HCT116 (cell line): ENCODE results near the gene KAT5. TPM values are rescaled to one million over a fixed set of nuclear protein-coding genes. Genes with fewer than 3 reads are reported as not detected.
"Not testable (repeated sequence)": the region's sequence is repeated elsewhere in the genome, so short reads cannot be mapped to it uniquely, and the experiment has no call there.

Experiments used
- ATAC-seq: fragments of 200-7000 bp; cut with Tn5 transposase; 2 replicates; pipeline ENCODE4 v1.9.1; 2020; ENCODE audit warnings: mild to moderate bottlenecking, moderate library complexity
- BruUV-seq: library from RNA; stranded (reverse); fragments of 400-500 nt; replicated peaks from 2 replicates; lab custom pipeline; 2021; lab: Mats Ljungman, UMichigan
- CTCF ChIA-PET: fragments of 300-600 bp; sonication (Branson Sonifier 250); formaldehyde crosslinking; loops from one replicate; lab custom pipeline; 2021; ENCODE audit warnings: antibody characterized with exemption; lab: Charles Lee
- POLR2A ChIA-PET: fragments of 300-600, 350-600 bp; sonication (Branson Sonifier 250); formaldehyde crosslinking; loops from one replicate; lab custom pipeline; 2021; ENCODE audit warnings: antibody characterized with exemption; lab: Charles Lee
- RAD21 ChIA-PET, 2 experiments: fragments of 300-600 bp; sonication (Branson Sonifier 250); formaldehyde crosslinking; loops; one replicate each; lab custom pipeline; 2023; ENCODE audit warnings: low total read pairs in 2 of 2; ENCODE audit not compliant: uncharacterized antibody in 2 of 2, unreplicated experiment in 2 of 2, low non-redundant PET in 1 of 2; lab: Charles Lee
- DNase-seq: peaks from one replicate; pipeline ENCODE4 v3.0.0-alpha.2; 2010; ENCODE audit warnings: low read depth, low spot score
- H2AFZ ChIP-seq: fragments of 200-600 bp; shearing (Covaris generic), sonication (generic); 2 replicates; pipeline ENCODE4 v1.6.1; 2017; ENCODE audit warnings: low read depth, mixed run types, mixed read lengths, antibody characterized with exemption, low read length; ENCODE audit not compliant: poor library complexity, severe bottlenecking
- H3K27ac ChIP-seq: 2 replicates; pipeline ENCODE4 v1.5.1; 2012; ENCODE audit warnings: low read depth, low read length
- H3K27me3 ChIP-seq: fragments of 200-600 bp; sonication (generic); 2 replicates; pipeline ENCODE4 v1.6.1; 2016; ENCODE audit warnings: mixed run types, low read length, mixed read lengths; ENCODE audit not compliant: insufficient read depth
- H3K36me3 ChIP-seq, 2 experiments: fragments of 200-500 bp in 1 of 2; fragments of 200-600 bp in 1 of 2; sonication (Bioruptor generic) in 1 of 2; sonication (generic) in 1 of 2; 2 replicates each; pipeline versions ENCODE4 v1.5.1 to v1.6.1; 2014 to 2016; ENCODE audit warnings: low read length in 2 of 2, inconsistent platforms in 1 of 2, mixed read lengths in 1 of 2, mixed run types in 1 of 2; ENCODE audit not compliant: insufficient read depth in 2 of 2, control insufficient read depth in 1 of 2
- H3K4me1 ChIP-seq, 2 experiments: fragments of 200-600 bp in 1 of 2; sonication (generic) in 1 of 2; 2 replicates each; pipeline versions ENCODE4 v1.5.1 to v1.6.1; 2012 to 2017; ENCODE audit warnings: low read length in 2 of 2, inconsistent platforms in 1 of 2, mild to moderate bottlenecking in 1 of 2, mixed read lengths in 1 of 2, mixed run types in 1 of 2, moderate library complexity in 1 of 2; ENCODE audit not compliant: insufficient read depth in 2 of 2, control insufficient read depth in 1 of 2
- H3K4me2 ChIP-seq: fragments of 200-600 bp; sonication (generic); 2 replicates; pipeline ENCODE4 v1.6.1; 2017; ENCODE audit warnings: mixed run types, low read length, mixed read lengths
- H3K4me3 ChIP-seq, 2 experiments: fragments of 200-600 bp in 1 of 2; sonication (generic) in 1 of 2; replicated peaks in 1 of 2; 2 replicates each; pipeline ENCODE4 v1.5.1; 2011 to 2016; ENCODE audit warnings: low read length in 2 of 2, control low read depth in 1 of 2, low read depth in 1 of 2, mild to moderate bottlenecking in 1 of 2, mixed read lengths in 1 of 2, mixed run types in 1 of 2
- H3K79me2 ChIP-seq: fragments of 200-600 bp; sonication (generic); 2 replicates; pipeline ENCODE4 v1.6.1; 2017; ENCODE audit warnings: mild to moderate bottlenecking, mixed run types, low read length, moderate library complexity, mixed read lengths; ENCODE audit not compliant: insufficient read depth
- H3K9ac ChIP-seq: fragments of 200-600 bp; sonication (generic); 2 replicates; pipeline ENCODE4 v1.6.1; 2016; ENCODE audit warnings: low read length, mixed read lengths
- H3K9me2 ChIP-seq: fragments of 200-600 bp; sonication (generic), shearing (Covaris generic); 2 replicates; pipeline ENCODE4 v1.6.1; 2017; ENCODE audit warnings: mixed run types, mild to moderate bottlenecking, moderate library complexity; ENCODE audit not compliant: insufficient read depth
- H3K9me3 ChIP-seq, 2 experiments: fragments of 200-500 bp in 1 of 2; fragments of 200-600 bp in 1 of 2; sonication (Bioruptor generic) in 1 of 2; sonication (generic) in 1 of 2; 2 replicates each; pipeline ENCODE4 v1.6.1; 2014 to 2017; ENCODE audit warnings: low read length in 2 of 2, mixed read lengths in 2 of 2, inconsistent platforms in 1 of 2, low read depth in 1 of 2, mild to moderate bottlenecking in 1 of 2, mixed run types in 1 of 2, moderate library complexity in 1 of 2; ENCODE audit not compliant: control insufficient read depth in 1 of 2, insufficient read depth in 1 of 2
- H4K20me1 ChIP-seq: fragments of 200-600 bp; sonication (generic), shearing (Covaris generic); 2 replicates; pipeline ENCODE4 v1.6.1; 2017; ENCODE audit warnings: mixed run types, mild to moderate bottlenecking, moderate library complexity; ENCODE audit not compliant: insufficient read depth
- JUND ChIP-seq: IDR thresholded peaks from 2 replicates; pipeline ENCODE4 v1.6.1; 2012
- POLR2AphosphoS5 ChIP-seq: IDR thresholded peaks from 2 replicates; pipeline ENCODE4 v1.6.1; 2011; ENCODE audit warnings: mild to moderate bottlenecking, low read depth, low read length, moderate library complexity
- intact Hi-C: fragments of 100-400 bp; cut with micrococcal nuclease; formaldehyde crosslinking; loops from 2 replicates; pipeline ENCODE4 v1.10.0; 2022
- total RNA-seq: library from RNA; stranded (reverse); gene quantifications from one replicate; pipeline ENCODE4 v1.2.1, GENCODE V29; 2021; ENCODE audit not compliant: unreplicated experiment
- TF ChIP-seq, protein P1 (sequence below): IDR thresholded peaks from 2 replicates; pipeline ENCODE4 v1.6.1; 2012; ENCODE audit warnings: low read depth
- TF ChIP-seq, protein P2 (sequence below), 3 experiments: fragments of 200-600 bp in 1 of 3; sonication (generic) in 1 of 3; IDR thresholded peaks in 2 of 3; conservative IDR thresholded peaks in 1 of 3; 2 replicates each; pipeline ENCODE4 v1.5.1; 2012 to 2017; ENCODE audit warnings: low read depth in 2 of 3, low read length in 2 of 3, antibody characterized with exemption in 1 of 3, borderline replicate concordance in 1 of 3, control low read depth in 1 of 3, mild to moderate bottlenecking in 1 of 3, mixed read lengths in 1 of 3, mixed run types in 1 of 3, moderate library complexity in 1 of 3; ENCODE audit not compliant: insufficient read depth in 1 of 3

KAT5 gene
- total RNA-seq, 1 experiment from 2014 or later: 78.7 TPM

DNA sequence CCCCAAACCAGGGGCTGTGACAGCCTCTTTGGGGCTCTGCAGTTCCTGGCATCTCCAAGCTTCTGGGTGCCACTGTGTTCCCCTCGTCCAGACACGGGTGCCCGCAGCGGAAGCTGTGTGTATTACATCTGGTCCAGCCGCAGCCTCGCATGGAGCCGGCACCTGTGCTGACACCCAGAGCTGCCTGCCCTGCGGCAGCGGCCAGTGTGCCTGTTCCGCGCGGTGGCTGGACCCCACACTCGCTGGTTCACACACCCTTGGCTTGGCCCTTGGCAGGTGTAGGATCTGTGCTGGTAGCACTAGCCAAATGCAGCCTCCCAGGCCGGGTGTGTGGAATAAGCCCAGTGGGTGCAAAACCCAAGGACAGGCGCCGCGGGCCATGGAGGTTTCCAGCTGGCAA, 33.0 kb downstream of the KAT5 start:
- no peak overlapping the region for H3K9ac ChIP-seq
- no peaks in the 10 kb centered on the region for H3K9me3 ChIP-seq
- no peak overlapping the region for H3K27ac ChIP-seq
- ATAC-seq (no peak), DNase-seq (no peak)
- peaks cover 0 to 12% of the 10 kb centered on the region in 2 experiments; a peak in 2 of 4 replicates for H3K4me1 ChIP-seq
- no peak for TF ChIP-seq POLR2AphosphoS5
- TF ChIP-seq, protein P1, sequence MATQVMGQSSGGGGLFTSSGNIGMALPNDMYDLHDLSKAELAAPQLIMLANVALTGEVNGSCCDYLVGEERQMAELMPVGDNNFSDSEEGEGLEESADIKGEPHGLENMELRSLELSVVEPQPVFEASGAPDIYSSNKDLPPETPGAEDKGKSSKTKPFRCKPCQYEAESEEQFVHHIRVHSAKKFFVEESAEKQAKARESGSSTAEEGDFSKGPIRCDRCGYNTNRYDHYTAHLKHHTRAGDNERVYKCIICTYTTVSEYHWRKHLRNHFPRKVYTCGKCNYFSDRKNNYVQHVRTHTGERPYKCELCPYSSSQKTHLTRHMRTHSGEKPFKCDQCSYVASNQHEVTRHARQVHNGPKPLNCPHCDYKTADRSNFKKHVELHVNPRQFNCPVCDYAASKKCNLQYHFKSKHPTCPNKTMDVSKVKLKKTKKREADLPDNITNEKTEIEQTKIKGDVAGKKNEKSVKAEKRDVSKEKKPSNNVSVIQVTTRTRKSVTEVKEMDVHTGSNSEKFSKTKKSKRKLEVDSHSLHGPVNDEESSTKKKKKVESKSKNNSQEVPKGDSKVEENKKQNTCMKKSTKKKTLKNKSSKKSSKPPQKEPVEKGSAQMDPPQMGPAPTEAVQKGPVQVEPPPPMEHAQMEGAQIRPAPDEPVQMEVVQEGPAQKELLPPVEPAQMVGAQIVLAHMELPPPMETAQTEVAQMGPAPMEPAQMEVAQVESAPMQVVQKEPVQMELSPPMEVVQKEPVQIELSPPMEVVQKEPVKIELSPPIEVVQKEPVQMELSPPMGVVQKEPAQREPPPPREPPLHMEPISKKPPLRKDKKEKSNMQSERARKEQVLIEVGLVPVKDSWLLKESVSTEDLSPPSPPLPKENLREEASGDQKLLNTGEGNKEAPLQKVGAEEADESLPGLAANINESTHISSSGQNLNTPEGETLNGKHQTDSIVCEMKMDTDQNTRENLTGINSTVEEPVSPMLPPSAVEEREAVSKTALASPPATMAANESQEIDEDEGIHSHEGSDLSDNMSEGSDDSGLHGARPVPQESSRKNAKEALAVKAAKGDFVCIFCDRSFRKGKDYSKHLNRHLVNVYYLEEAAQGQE: no peak
- TF ChIP-seq JUND: no peak
- TF ChIP-seq, protein P2, sequence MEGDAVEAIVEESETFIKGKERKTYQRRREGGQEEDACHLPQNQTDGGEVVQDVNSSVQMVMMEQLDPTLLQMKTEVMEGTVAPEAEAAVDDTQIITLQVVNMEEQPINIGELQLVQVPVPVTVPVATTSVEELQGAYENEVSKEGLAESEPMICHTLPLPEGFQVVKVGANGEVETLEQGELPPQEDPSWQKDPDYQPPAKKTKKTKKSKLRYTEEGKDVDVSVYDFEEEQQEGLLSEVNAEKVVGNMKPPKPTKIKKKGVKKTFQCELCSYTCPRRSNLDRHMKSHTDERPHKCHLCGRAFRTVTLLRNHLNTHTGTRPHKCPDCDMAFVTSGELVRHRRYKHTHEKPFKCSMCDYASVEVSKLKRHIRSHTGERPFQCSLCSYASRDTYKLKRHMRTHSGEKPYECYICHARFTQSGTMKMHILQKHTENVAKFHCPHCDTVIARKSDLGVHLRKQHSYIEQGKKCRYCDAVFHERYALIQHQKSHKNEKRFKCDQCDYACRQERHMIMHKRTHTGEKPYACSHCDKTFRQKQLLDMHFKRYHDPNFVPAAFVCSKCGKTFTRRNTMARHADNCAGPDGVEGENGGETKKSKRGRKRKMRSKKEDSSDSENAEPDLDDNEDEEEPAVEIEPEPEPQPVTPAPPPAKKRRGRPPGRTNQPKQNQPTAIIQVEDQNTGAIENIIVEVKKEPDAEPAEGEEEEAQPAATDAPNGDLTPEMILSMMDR (IDR thresholded peaks at IDR 0.05 in 2 of 3, conservative IDR thresholded peaks at IDR 0.05 in 1 of 3; ENCODE audit: borderline replicate concordance in 1 of 3, insufficient read depth in 1 of 3, low read depth in 2 of 3, low read length in 2 of 3): no peak
- BruUV-seq: no TSS peak
- H3K9me2 ChIP-seq: no peaks in the 10 kb centered on the region
- H3K36me3 ChIP-seq: no peaks in the 10 kb centered on the region
- RAD21 ChIA-PET: interaction anchor here (0.7 to 0.9 kb wide), 2 partner anchors 29 to 323 kb away, joined by 4 read pairs; no protein-coding TSS in a partner anchor
- CTCF ChIA-PET: interaction anchor here (0.7 to 2.0 kb wide), 12 partner anchors 10 to 241 kb away, joined by 3 to 8 read pairs (median 4); partner anchors contain the start of genes AP5B1, FIBP, KAT5 and RNASEH2C
- intact Hi-C loops: no loop called here
- POLR2A ChIA-PET: no interaction called here
- no peaks in the 10 kb centered on the region; the same call in 1 of the 2 replicates for H3K27me3 ChIP-seq
- H3K4me3 ChIP-seq: no peak overlapping the region
- H3K4me2 ChIP-seq: no peak overlapping the region
- H3K79me2 ChIP-seq: no peaks in the 10 kb centered on the region
- no peak overlapping the region for H2AFZ ChIP-seq
- H4K20me1 ChIP-seq: no peaks in the 10 kb centered on the region

DNA sequence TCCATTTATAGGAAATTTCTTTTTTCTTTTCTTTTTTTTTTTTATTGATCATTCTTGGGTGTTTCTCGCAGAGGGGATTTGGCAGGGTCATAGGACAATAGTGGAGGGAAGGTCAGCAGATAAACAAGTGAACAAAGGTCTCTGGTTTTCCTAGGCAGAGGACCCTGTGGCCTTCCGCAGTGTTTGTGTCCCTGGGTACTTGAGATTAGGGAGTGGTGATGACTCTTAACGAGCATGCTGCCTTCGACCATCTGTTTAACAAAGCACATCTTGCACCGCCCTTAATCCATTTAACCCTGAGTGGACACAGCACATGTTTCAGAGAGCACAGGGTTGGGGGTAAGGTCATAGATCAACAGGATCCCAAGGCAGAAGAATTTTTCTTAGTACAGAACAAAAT, 50.1 kb downstream of the KAT5 start:
- ATAC-seq, H4K20me1 ChIP-seq, H3K36me3 ChIP-seq, H3K27ac ChIP-seq, H2AFZ ChIP-seq, H3K79me2 ChIP-seq, H3K9me3 ChIP-seq, intact Hi-C loops, POLR2A ChIA-PET, H3K4me3 ChIP-seq, DNase-seq, H3K4me1 ChIP-seq, H3K9ac ChIP-seq, RAD21 ChIA-PET, H3K4me2 ChIP-seq, BruUV-seq, H3K9me2 ChIP-seq, H3K27me3 ChIP-seq: not testable (repeated sequence)
- CTCF ChIA-PET: interaction anchor here (1.3 kb wide), 1 partner anchor 17 kb away, joined by 3 read pairs; no protein-coding TSS in a partner anchor

DNA sequence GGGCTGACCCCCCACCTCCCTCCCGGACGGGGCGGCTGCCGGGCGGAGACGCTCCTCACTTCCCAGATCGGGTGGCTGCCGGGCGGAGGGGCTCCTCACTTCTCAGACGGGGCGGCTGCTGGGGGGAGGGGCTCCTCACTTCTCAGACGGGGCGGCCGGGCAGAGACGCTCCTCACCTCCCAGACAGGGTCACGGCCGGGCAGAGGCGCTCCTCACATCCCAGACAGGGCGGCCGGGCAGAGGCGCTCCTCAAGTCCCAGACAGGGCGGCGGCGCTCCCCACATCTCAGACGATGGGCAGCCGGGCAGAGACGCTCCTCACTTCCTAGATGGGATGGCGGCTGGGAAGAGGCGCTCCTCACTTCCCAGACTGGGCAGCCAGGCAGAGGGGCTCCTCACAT, 50.8 kb downstream of the KAT5 start:
- H3K9me2 ChIP-seq, H3K36me3 ChIP-seq, BruUV-seq, H3K4me3 ChIP-seq, intact Hi-C loops, RAD21 ChIA-PET, H3K27me3 ChIP-seq, H3K79me2 ChIP-seq, H3K9ac ChIP-seq, CTCF ChIA-PET, H3K4me2 ChIP-seq, H3K27ac ChIP-seq, DNase-seq, H3K4me1 ChIP-seq, H4K20me1 ChIP-seq, ATAC-seq, H2AFZ ChIP-seq, H3K9me3 ChIP-seq, POLR2A ChIA-PET: not testable (repeated sequence)
